DMS114 treated with DMSO at 0.1 percent for 48 hours (cell line): ENCODE results near the gene GFY.
A peak's percentile ranks its signal among the peaks of the same experiment; 100 is the strongest.
"Not testable (repeated sequence)": the region's sequence is repeated elsewhere in the genome, so short reads cannot be mapped to it uniquely, and the experiment has no call there.

Experiments
- DNase-seq: peaks from one replicate; lab custom pipeline; 2025; ENCODE audit not compliant: unreplicated experiment; lab: John Stamatoyannopoulos, UW

GFY gene

GRCh38 chr19:49468199-49468598, 43.0 kb downstream of the GFY start:
- DNase-seq = no peak

DNA sequence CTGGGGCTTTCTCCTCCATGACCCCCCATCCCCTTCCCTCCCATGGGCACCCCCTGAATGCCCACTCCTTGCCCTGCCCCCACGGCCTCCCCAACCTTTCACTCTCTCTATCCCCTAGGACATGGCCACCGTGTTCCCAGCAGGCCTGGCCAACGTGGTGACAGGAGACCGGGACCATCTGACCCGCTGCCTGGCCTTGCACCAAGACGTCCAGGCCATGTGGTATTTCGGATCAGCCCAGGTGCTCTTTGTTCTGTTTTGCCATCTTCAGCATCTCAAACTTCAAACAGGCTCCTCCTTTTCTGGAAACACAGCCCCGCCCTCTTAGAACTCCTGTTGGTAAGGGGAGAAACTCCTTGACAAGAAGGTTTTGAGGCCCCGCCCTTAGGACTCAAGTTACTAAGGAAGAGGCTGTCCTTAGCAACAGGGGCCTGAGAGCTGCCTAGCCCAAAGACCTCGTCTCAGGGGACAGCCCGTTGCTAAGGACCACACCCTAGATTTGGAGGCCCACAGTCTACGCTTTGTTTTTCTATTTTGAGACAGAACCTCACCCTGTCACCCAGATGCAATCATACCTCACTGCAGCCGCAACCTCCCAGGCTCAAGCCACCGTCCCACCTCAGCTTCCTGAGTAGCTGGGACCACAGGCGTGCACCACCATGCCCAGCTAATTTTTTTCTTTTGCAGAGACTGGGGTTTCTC, 43.7 kb downstream of the GFY start:
- DNase-seq = no peak

DNA sequence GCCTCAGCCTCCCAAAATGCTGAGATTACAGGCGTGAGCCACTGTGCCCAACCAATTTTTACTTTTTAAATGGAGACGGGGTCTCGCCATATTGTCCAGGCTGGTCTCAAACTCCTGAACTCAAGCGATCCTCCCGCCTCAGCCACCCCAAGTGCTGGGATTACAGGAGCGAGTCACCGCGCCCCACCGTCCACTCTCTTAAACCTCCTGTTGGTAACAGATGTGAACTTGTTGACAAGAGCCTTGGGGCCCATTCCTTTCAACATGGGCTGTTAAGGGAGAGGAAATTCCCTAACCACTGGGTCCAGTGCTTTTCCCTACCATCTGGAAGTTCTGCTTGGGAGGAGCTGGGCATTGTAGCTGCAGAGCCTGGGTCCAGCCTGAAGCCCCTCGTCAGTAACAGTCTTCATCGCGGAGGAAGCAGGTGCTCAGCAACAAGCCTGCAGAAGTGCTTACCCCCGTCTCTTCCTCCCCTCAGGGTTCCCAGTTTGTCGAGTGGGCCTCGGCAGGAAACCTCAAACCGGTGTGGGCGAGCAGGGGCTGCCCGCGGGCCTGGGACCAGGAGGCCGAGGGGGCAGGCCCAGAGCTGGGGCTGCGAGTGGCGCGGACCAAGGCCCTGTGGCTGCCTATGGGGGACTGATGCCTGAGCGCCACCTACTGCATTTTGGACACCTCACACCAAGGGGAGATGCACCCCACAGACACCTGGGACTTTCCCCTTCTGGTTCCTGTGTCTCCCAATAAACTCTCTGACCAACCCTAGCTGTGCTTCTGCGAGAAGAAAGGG, 44.8 kb downstream of the GFY start:
- no peak for DNase-seq

DNA sequence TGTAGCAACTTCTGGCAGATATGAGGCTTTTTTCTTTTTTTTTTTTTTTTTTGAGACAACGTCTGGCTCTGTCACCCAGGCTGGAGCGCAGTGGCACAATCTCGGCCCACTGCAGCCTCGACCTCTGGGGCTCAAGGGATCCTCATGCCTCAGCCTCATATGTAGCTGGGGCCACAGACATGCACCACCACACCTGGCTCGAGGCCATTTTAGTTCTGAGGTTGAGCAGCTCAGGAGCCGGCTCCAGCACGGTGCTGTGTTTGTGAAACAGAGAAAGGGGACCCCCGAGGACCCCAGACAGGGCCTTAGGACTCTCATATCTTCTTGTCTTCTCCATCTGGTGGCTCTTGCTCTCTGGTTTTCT, 45.4 kb downstream of the GFY start:
- DNase-seq = no peak

GRCh38 chr19:49472936-49473335, 47.7 kb downstream of the GFY start:
- no peak for DNase-seq

DNA sequence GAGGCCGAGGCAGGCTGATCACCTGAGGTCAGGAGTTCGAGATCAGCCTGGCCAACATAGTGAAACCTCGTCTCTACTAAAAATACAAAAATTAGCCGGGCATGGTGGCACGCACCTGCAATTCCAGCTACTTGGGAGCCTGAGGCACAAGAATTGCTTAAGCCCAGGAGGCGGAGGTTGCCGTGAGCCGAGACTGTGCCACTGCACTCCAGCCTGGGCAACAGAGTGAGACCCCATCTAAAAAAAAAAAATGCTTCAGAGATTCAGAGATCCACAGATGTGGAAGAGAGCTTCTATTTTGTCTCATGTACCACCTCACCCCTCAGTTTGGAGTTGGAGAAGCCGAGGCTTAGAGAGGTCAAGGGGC, 48.3 kb downstream of the GFY start:
- not testable (repeated sequence) for DNase-seq

DNA sequence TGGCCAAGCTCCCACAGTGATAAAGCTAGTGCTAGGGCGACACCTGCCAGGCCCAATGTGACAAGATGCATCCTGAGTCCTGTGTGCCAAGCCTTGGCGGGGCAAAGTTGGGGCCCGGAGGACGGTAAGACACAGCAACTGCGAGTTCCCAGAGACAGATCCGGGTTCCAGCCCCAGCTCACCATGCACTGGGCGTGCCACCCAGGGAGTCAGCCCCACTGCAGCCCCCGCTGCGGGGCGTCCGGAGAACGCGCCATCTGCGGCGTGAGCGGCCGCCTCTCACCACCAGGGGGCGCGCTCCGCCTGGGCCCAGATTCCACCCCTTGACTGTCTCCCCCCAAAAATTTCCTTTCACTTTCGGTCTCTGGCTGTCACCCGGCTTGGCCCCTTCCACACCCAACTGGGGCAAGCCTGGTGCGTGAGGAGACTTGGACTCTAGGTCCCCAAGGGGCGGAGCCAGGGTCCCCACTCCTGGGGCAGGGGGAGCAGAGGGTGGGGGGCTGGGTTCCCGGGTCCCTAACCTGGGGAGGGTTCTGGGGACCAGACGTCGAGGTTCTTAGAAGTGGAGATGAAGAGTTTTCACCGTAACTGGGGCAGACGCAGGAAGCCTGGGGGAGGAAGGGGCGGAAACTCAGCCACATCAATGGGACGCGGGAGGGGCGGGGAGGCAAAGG, 48.8 kb downstream of the GFY start, which contains the start of gene FLT3LG:
TSS of gene FLT3LG (plus strand) at position 348 of the 674 bp plus-strand sequence. CDS start 425 bp downstream, outside the sequence.
- DNase-seq = no peak

DNA sequence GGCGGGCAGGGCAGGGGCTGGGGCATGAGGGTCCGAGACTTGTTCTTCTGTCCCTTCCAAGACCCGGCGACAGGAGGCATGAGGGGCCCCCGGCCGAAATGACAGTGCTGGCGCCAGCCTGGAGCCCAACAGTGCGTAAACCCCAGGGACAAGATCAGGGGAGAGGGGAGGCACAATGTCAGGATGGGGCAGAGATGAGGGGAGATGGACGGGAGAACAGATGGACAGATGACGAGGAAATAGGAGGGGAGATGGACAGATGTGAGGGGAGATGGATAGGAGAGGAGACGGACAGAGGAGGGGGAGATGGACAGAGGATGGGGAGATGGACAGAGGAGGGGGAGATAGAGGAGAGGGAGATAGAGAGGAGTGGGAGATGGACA, 49.3 kb downstream of the GFY start:
- DNase-seq = no peak

- no peak for DNase-seq
Observed at GRCh38 chr19:49475191-49475917, 50.2 kb downstream of the GFY start.

- DNase-seq = peak; percentile 33
Observed at GRCh38 chr19:49475995-49476880, 51.0 kb downstream of the GFY start.
